ENCODE measurements around the gene FER. TPM values are rescaled to one million over a fixed set of nuclear protein-coding genes. Genes with fewer than 3 reads are reported as not detected.
A peak's percentile ranks its signal among the peaks of the same experiment; 100 is the strongest.

Gene FER
- polyA plus RNA-seq, 4 donors, result 16.2 to 19.3 (median 17.1) TPM

- no peak for DNase-seq (ENCODE audit: low read depth in 4 of 4, low spot score in 2 of 4)
Observed at GRCh38 chr5:109215040-109215439, 467.3 kb downstream of the FER start.

GRCh38 chr5:109218818-109219217 is 471.1 kb downstream of the FER start:
- no peak for DNase-seq (ENCODE audit: low read depth in 4 of 4, low spot score in 2 of 4)

DNA sequence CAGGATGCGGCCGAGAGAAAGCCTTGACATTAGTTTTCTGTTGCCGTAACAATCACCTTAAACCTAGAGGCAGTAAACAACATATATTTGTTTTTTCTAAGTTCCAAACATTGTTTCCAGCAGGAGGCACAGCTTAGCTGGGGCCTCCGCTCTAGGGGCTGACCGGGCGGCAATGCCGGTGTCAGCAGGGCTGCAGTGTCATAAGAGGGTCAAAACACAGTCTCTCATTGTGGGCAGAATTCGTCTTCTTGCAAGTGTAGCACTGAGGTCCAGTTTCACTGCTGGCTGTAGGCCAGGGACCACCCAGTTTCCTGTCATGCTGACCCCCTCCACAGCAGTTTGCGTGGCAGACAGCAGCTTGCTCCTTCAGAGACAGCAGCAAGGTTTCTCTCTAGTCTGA is 475.8 kb downstream of the FER start:
- peak in 3 of 4 donors; percentile 25 to 38 (median 38) for DNase-seq (ENCODE audit: low read depth in 4 of 4, low spot score in 2 of 4)

GRCh38 chr5:109224276-109224882 is 476.7 kb downstream of the FER start:
- DNase-seq (ENCODE audit: low read depth in 4 of 4, low spot score in 2 of 4), result no peak

DNA sequence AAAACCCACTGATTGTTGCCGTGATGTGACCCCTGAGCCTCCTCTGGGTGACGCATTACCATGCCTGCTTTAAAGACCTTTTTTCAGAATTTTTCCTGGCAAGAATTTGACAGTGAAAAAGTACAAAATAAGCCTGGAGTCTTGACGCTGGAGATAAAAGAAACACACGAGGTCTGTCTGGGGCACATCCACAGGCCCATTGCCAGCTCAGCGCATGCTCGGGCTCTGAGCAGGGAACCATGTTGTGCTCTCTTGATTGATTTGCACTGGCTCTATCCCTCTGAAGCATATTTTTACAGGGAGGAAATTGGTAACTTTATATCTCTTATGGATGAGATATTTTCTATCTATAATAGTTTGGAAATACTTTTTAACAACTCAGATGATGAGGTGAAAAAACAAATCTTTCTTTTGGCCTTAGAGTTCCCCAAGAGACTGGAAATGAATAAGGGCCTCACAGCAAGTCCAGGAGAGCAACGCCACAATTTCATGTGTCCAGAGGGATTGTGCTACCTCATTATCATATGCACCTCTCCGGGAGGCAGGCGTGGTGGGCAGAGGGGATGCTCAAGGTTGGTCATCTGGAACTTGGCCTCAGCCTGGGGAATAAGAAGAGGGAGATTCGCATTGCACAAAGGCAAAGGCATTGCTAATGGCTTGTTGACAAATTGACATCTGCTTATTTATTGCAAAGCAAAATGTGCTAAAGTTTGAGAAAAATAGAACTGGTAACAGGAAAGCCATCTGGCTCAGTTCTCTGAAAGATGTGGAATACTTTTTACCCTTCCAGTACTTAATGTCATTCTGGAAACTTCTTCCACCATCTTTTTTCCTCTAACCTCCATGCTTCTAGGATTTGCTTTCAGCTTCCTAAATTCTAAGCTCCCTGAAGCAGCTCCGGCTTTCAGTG is 478.3 kb downstream of the FER start:
- DNase-seq (ENCODE audit: low read depth in 4 of 4, low spot score in 2 of 4), result no peak

DNA sequence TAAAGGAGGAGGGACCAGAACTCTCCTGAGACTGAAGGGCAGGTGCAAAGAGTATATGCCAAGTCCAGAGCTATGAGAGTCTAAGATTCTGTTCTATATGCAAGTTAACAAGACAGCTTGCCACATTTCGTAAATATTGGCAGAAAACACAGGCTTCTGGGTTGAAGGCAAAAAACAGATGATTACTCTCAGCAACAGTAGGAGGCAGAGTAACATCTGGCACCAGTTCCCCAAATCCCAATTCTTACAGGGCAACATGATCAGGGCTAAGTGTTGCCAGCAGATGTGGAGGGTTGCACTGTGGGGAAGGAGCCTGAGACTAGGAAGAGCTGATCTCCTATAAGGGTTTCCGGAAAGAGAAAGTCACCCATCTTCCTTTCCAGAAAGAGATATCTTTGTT is 482.7 kb downstream of the FER start:
- no peak for DNase-seq (ENCODE audit: low read depth in 4 of 4, low spot score in 2 of 4)

GRCh38 chr5:109231331-109231730 is 483.6 kb downstream of the FER start:
- no peak for DNase-seq (ENCODE audit: low read depth in 4 of 4, low spot score in 2 of 4)

DNA sequence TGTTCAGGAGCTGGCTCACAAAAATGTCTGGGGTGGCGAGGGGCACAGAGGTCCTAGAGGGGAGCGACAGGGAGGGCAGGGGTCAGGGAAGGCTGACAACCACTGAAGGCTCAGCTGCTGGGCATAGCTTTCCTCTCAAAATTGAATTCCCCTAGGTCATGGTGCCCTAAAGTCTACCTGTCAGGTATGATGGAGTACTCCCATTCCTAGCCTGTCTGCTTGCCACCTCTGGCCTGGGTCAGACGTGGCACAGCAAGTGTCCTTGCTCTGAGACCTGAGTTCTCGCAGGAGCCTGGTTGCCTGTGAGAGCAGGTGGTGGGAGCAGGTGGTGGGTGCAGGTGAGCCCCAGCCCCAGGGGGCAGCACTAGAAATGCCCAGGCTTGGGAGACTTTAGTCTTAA is 486.7 kb downstream of the FER start:
- DNase-seq (ENCODE audit: low read depth in 4 of 4, low spot score in 2 of 4), result no peak

DNA sequence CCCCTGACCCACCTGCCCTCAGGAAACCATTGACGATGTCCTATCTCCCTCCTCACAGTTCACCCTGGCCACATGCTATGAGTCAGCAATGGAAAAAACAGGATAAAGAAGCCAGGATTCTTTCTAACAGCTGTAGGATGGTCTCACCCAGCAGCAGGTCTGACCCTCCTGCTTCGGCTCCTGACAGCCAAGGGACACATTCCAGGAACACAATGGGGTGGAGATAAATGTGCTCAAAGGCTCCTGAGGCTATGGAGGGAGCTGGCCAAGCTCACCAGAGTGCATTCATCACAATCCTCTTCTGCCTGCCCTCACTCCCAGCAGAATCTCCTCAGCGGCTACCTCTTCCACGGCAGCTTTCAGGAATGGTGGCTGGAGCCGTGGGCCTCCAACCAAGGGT is 491.8 kb downstream of the FER start:
- DNase-seq (ENCODE audit: low read depth in 4 of 4, low spot score in 2 of 4), result no peak

DNA sequence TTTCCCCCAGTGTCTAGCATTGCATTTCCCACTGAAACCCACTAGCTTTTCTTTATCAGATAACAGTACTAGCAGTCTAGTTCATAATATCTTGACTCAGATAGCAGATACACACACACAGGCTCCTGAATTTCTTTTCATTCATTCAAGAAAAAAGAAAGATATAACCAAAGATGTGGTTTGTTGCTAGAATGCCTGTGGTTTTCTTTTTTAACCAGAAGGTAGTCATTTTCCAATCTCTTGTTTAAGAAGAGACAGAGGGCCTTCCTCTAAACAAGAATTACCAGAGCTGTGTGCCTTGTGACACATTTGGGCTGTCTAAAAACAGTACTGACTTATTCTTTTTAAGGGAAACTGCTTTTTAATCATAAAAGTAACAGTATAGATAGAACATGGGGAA is 494.8 kb downstream of the FER start:
- DNase-seq (ENCODE audit: low read depth in 4 of 4, low spot score in 2 of 4), result no peak

GRCh38 chr5:109246395-109246794 is 498.7 kb downstream of the FER start:
- no peak for DNase-seq (ENCODE audit: low read depth in 4 of 4, low spot score in 2 of 4)

Data from left renal cortex interstitium (tissue), 4 donors.